ENCODE data around the gene OSBP.
"Not testable (repeated sequence)": the region's sequence is repeated elsewhere in the genome, so short reads cannot be mapped to it uniquely, and the experiment has no call there.

OSBP gene

DNA sequence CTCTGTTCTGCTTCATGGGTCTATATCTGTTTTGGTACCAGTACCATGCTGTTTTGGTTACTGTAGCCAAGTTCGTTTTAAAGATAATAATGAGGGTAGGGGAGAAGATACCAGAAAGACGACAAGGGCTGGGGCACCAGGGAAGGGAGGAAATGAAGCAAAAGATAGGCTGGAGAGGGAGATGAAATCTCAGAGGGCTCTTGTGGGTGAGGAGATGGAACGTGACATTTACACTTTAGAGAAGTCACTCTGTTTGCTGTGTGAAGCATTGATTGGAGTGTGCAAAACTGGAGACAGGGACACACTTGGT is 70.8 kb downstream of the OSBP start:
- DNase-seq (ENCODE audit: extremely low read depth, low read depth), result no peak
- TF ChIP-seq, protein P1, sequence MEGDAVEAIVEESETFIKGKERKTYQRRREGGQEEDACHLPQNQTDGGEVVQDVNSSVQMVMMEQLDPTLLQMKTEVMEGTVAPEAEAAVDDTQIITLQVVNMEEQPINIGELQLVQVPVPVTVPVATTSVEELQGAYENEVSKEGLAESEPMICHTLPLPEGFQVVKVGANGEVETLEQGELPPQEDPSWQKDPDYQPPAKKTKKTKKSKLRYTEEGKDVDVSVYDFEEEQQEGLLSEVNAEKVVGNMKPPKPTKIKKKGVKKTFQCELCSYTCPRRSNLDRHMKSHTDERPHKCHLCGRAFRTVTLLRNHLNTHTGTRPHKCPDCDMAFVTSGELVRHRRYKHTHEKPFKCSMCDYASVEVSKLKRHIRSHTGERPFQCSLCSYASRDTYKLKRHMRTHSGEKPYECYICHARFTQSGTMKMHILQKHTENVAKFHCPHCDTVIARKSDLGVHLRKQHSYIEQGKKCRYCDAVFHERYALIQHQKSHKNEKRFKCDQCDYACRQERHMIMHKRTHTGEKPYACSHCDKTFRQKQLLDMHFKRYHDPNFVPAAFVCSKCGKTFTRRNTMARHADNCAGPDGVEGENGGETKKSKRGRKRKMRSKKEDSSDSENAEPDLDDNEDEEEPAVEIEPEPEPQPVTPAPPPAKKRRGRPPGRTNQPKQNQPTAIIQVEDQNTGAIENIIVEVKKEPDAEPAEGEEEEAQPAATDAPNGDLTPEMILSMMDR (IDR thresholded peaks at IDR 0.05; ENCODE audit: low read depth, low read length), result no peak

DNA sequence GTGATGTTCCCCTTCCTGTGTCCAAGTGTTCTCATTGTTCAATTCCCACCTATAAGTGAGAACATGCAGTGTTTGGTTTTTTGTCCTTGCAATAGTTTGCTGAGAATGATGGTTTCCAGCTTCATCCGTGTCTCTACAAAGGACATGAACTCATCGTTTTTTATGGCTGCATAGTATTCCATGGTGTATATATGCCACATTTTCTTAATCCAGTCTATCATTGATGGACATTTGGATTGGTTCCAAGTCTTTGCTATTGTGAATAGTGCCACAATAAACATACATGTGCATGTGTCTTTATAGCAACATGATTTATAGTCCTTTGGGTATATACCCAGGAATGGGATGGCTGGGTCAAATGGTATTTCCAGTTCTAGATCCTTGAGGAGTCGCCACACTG is 71.9 kb downstream of the OSBP start:
- DNase-seq (ENCODE audit: extremely low read depth, low read depth), result not testable (repeated sequence)

DNA sequence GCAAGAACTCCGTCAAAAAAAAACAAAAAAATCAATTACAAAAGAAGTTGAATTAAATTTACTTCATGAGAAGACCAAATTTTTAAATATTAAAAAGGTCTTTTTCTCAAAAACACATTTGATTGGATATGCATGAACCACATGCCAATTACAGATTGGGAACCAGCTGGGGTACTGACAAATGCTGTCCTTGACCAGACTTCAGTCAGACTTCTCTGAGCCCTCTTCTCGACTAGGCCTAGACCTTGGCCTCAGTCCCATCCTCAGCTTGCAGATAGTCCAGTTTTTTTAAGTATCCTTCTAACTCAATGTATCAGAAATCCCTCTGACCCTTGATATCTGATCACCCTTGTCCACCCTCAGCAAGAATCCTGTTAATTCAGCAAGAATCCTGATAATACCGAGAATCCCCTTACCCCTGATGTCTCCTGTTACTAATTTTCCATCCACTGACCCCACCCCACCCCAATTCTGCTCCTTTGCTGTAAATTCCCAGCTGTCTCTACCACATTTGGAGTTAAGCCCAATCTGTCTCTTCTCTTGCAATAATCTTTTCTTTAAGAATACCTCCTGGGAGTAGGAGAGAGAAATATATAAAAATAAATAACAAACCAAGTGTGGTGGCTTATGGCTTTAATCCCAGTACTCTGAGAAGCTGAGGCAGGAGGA is 73.3 kb downstream of the OSBP start:
- TF ChIP-seq, protein P1 (IDR thresholded peaks at IDR 0.05; ENCODE audit: low read depth, low read length), result no peak

DNA sequence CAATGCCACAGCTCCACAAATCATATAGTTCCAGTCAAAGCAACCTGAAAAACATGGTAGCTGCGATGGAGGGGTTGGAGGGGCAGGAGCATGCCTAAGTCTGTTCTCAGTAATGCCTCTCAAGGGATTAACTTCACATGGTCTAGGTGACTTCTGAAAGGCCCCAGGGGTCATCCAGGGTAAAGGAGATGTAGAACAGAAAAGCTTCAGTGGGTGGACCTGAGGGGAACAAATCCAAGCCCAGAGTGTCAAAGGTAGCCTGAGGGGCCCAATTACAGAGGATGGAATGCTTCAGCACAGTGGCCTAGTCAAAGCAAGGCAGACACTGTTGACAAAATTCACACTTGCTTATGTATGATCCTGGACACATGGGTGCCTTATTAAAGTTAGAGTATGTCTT is 80.9 kb downstream of the OSBP start:
- no peak for DNase-seq (ENCODE audit: extremely low read depth, low read depth)
- TF ChIP-seq, protein P1 (IDR thresholded peaks at IDR 0.05; ENCODE audit: low read depth, low read length), result no peak

More for the DNA sequence above, 73.3 kb downstream of the OSBP start:
- no peak for DNase-seq (ENCODE audit: extremely low read depth, low read depth)

DNA sequence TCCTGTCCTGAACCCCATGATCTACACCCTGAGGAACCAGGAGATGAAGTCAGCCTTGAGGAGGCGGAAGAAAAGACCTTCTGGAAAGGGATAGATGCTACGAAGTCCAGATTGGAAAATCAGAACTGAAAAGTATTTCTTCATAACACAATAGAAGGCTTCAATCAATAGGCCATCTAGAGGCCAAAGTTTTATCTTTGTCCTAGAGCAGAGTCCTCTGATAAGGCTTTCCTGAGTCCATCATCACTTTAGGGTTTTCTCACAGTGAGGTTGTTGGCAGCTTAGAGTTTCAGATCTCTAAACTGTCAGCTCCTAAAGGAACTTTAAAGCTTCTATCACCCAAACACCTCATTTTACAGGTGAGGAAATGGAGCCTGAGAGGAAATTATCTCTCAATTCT is 83.0 kb downstream of the OSBP start:
- no peak for DNase-seq (ENCODE audit: extremely low read depth, low read depth)
- TF ChIP-seq, protein P1 (IDR thresholded peaks at IDR 0.05; ENCODE audit: low read depth, low read length), result no peak

DNA sequence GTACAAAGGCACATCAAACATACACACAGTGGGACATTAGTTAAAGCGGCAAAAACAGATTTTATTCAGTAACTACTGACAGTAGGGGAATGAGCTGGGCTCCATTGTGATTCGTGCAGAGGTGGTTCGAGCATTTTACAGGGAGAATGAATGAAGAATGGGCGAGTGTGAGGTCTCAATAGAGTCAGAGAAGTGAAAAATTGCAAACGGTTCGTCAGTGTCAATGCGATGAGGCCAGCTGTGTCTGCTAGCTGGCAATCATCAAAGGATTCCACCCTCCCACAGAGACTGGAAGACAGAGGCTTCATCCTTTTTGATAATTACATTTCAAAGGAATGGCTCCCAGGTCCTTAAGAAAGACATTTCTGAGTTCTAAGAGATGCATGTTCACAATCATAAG is 86.9 kb downstream of the OSBP start:
- TF ChIP-seq, protein P1 (IDR thresholded peaks at IDR 0.05; ENCODE audit: low read depth, low read length), result no peak
- DNase-seq (ENCODE audit: extremely low read depth, low read depth), result no peak

All from AG09319 (cell line).